ACC112 (cell line): ENCODE data around the gene COL1A1.
A peak's percentile ranks its signal among the peaks of the same experiment; 100 is the strongest.

Experiments
- H2AFZ ChIP-seq: fragments of 200-600 bp; sonication (generic); one replicate; pipeline ENCODE4 v1.6.0; 2017; ENCODE audit warnings: antibody characterized with exemption, low read length; ENCODE audit not compliant: unreplicated experiment
- H3K27ac ChIP-seq: fragments of 200-600 bp; sonication (generic); 2 replicates; pipeline ENCODE4 v1.5.1; 2014; ENCODE audit warnings: low read depth, mild to moderate bottlenecking, antibody characterized with exemption, low read length, moderate library complexity
- H3K27me3 ChIP-seq: fragments of 200-600 bp; sonication (generic); 2 replicates; pipeline ENCODE4 v1.6.1; 2014; ENCODE audit warnings: mild to moderate bottlenecking, antibody characterized with exemption, low read length, moderate library complexity, mixed read lengths; ENCODE audit not compliant: insufficient read depth
- H3K36me3 ChIP-seq: fragments of 200-600 bp; sonication (generic); 2 replicates; pipeline ENCODE4 v1.6.1; 2016; ENCODE audit warnings: mild to moderate bottlenecking, antibody characterized with exemption, low read length, moderate library complexity, mixed read lengths; ENCODE audit not compliant: insufficient read depth
- H3K4me1 ChIP-seq: fragments of 200-600 bp; sonication (generic); one replicate; pipeline ENCODE4 v1.6.1; 2016; ENCODE audit warnings: low read length, mixed read lengths; ENCODE audit not compliant: insufficient read depth, unreplicated experiment, control insufficient read depth
- H3K4me3 ChIP-seq: fragments of 200-600 bp; sonication (generic); 2 replicates; pipeline ENCODE4 v1.5.1; 2014; ENCODE audit warnings: mild to moderate bottlenecking, low read depth, low read length
- H3K79me2 ChIP-seq: fragments of 200-600 bp; sonication (generic); one replicate; pipeline ENCODE4 v1.6.0; 2016; ENCODE audit warnings: low read length; ENCODE audit not compliant: control insufficient read depth, unreplicated experiment, insufficient read depth

The COL1A1 gene

GRCh38 chr17:50201276-50201854 lies at the start of gene COL1A1:
COL1A1 (minus strand) TSS chr17:50201631; CDS start chr17:50201513, 118 bp downstream.
- H3K4me3 ChIP-seq, result peak within 1 kb of the TSS; percentile 82
- peaks cover 76% of the 10 kb centered on the region for H3K79me2 ChIP-seq
- H3K27ac ChIP-seq, result peak within 1 kb of the TSS; percentile 96
- H3K36me3 ChIP-seq, result peaks cover 30% of the 10 kb centered on the region
- no peaks in the 10 kb centered on the region for H3K27me3 ChIP-seq
- no peak within 1 kb of the TSS for H2AFZ ChIP-seq
- H3K4me1 ChIP-seq, result peaks cover 74% of the 10 kb centered on the region

DNA sequence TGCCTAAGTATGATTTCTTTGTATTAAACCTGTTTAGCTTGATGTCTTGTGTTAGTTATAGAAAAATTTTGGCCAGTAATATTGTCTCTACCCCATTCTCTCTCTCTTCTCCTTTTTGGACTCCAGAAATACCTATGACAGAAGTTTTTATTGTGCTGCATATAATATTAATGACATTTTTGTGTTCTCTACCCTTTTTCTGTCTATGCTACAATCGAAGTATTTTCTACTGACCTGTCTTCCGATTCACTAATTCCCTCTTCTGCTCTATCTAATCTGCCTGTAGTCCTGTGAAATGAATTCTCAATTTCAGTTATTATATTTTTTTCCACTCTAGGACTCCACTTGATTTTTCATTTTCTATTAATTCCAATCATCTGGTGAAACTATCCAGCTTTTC lies 46.8 kb upstream of the COL1A1 start:
- no peak overlapping the region for H2AFZ ChIP-seq
- no peak overlapping the region for H3K27ac ChIP-seq
- H3K4me1 ChIP-seq, result no peaks in the 10 kb centered on the region
- no peak overlapping the region for H3K4me3 ChIP-seq
- H3K79me2 ChIP-seq, result no peaks in the 10 kb centered on the region
- H3K36me3 ChIP-seq, result 0 out of 2 replicates have a peak, but pooled peaks cover 3% of the 10 kb centered on the region
- H3K27me3 ChIP-seq, result no peaks in the 10 kb centered on the region

DNA sequence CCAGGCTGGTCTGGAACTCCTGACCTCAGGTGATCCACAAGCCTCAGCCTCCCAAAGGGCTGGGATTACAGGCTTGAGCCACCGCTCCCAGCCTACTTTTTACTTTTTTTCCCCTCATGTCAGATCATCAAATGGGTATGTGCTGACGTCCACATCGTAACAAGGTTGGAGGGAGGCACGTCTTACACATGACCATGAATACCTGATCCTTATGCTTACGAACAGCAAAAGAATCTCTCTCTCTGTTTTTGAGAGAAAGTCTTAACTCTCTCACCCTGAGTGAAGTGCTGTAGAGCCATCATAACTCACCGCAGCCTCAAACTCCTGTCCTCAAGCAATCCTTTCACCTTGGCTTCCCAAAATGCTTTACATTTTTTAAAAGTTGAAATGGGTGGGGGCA lies 43.3 kb upstream of the COL1A1 start:
- H3K27me3 ChIP-seq, result no peaks in the 10 kb centered on the region
- H3K4me1 ChIP-seq, result no peaks in the 10 kb centered on the region
- H3K36me3 ChIP-seq, result 0 out of 2 replicates have a peak, but pooled peaks cover 3% of the 10 kb centered on the region
- no peak overlapping the region for H3K4me3 ChIP-seq
- no peak overlapping the region for H3K27ac ChIP-seq
- H3K79me2 ChIP-seq, result no peaks in the 10 kb centered on the region
- no peak overlapping the region for H2AFZ ChIP-seq

- Histone ChIP-seq H3K4me3 (no peak overlapping the region), H3K27ac (no peak overlapping the region), H3K4me1 (no peaks in the 10 kb centered on the region), H3K27me3 (no peaks in the 10 kb centered on the region), H3K36me3 (no peaks in the 10 kb centered on the region), H2AFZ (no peak overlapping the region), H3K79me2 (no peaks in the 10 kb centered on the region)
Observed at GRCh38 chr17:50241431-50241830, 40.0 kb upstream of the COL1A1 start.

DNA sequence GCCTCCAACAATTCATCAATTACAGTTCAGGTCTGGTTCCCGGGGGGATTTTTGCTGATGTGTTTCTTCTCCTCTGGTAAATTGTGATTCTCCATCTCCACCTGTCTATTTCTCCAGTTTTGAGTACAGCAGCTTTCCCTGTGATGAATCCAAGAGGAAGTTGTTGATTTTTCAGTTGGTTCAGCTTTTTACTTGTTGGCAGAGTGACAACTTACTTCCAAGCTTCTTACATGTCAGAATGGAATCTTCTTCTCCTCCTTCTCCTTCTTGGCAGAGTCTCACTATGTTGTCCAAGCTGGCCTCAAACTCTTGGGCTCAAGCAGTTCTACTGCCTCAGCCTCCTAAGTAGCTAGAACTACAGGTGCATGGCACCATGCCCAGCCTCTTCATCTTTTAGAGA lies 39.4 kb upstream of the COL1A1 start:
- Histone ChIP-seq H3K36me3 (no peaks in the 10 kb centered on the region), H3K4me3 (no peak overlapping the region), H3K27me3 (no peaks in the 10 kb centered on the region), H3K27ac (no peak overlapping the region), H2AFZ (no peak overlapping the region), H3K4me1 (no peaks in the 10 kb centered on the region), H3K79me2 (no peaks in the 10 kb centered on the region)

- Histone ChIP-seq H3K4me1 (no peaks in the 10 kb centered on the region), H3K79me2 (no peaks in the 10 kb centered on the region), H3K4me3 (no peak overlapping the region), H3K27ac (no peak overlapping the region), H3K27me3 (no peaks in the 10 kb centered on the region), H2AFZ (no peak overlapping the region), H3K36me3 (no peaks in the 10 kb centered on the region)
Observed at GRCh38 chr17:50239937-50240336, 38.5 kb upstream of the COL1A1 start.

- Histone ChIP-seq H3K4me1 (no peaks in the 10 kb centered on the region), H3K27ac (no peak overlapping the region)
Observed at GRCh38 chr17:50238601-50239280, 37.3 kb upstream of the COL1A1 start.

DNA sequence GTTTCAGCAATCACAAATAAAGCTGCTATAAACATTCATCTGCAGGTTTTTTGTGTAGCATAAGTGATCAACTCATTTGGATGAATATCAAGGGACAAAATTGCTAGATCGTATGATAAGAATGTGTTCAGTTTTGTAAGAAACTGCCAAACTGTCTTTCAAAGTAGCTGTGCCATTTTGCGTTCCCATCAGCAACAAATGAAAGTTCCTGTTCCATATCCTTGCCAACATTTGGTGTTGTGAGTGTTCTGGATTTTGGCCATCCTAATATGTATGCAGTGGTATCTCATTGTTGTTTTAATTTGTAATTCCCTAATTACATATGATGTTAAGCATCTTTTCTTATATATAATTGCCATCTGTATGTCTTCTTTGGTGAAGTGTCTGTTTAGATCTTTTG lies 36.5 kb upstream of the COL1A1 start:
- no peaks in the 10 kb centered on the region for H3K36me3 ChIP-seq
- no peak overlapping the region for H3K27ac ChIP-seq
- no peaks in the 10 kb centered on the region for H3K4me1 ChIP-seq
- H3K79me2 ChIP-seq, result no peaks in the 10 kb centered on the region
- no peak overlapping the region for H2AFZ ChIP-seq
- H3K4me3 ChIP-seq, result no peak overlapping the region
- no peaks in the 10 kb centered on the region for H3K27me3 ChIP-seq

More at GRCh38 chr17:50238601-50239280, 37.3 kb upstream of the COL1A1 start:
- Histone ChIP-seq H3K36me3 (no peaks in the 10 kb centered on the region), H3K4me3 (no peak overlapping the region), H3K79me2 (no peaks in the 10 kb centered on the region), H2AFZ (no peak overlapping the region), H3K27me3 (no peaks in the 10 kb centered on the region)

- H3K4me1 ChIP-seq, result no peaks in the 10 kb centered on the region
- H3K4me3 ChIP-seq, result no peak overlapping the region
- H3K27ac ChIP-seq, result no peak overlapping the region
- no peak overlapping the region for H2AFZ ChIP-seq
- no peaks in the 10 kb centered on the region for H3K36me3 ChIP-seq
- no peaks in the 10 kb centered on the region for H3K27me3 ChIP-seq
- H3K79me2 ChIP-seq, result no peaks in the 10 kb centered on the region
Observed at GRCh38 chr17:50234581-50234980, 33.1 kb upstream of the COL1A1 start.

- H3K27me3 ChIP-seq, result no peaks in the 10 kb centered on the region
- H2AFZ ChIP-seq, result no peak overlapping the region
- no peaks in the 10 kb centered on the region for H3K36me3 ChIP-seq
- H3K79me2 ChIP-seq, result no peaks in the 10 kb centered on the region
- peaks cover 24% of the 10 kb centered on the region for H3K4me1 ChIP-seq
- no peak overlapping the region for H3K4me3 ChIP-seq
- H3K27ac ChIP-seq, result no peak overlapping the region
Observed at GRCh38 chr17:50225701-50226240, 24.3 kb upstream of the COL1A1 start.

DNA sequence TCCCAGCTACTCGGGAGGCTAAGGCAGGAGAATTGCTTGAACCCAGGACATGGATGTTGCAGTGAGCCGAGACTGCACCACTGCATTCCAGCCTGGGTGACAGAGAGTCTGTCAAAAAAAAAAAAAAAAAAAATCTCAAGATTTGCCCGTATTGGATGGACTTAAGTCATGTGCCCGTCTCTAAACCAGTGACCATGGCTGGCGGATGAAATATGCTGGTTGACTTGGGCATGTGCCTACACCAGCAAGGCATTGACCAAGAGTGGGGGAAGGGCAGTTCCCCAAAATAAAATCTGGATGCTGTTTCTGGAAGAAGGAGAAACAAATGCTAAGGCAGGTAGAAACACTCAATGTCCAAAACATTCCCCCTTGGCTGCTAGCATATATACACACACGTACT lies 21.5 kb upstream of the COL1A1 start:
- Histone ChIP-seq H3K4me3 (no peak overlapping the region), H2AFZ (no peak overlapping the region), H3K27me3 (no peaks in the 10 kb centered on the region), H3K4me1 (peaks cover 49% of the 10 kb centered on the region), H3K27ac (peak overlapping the region; percentile 100), H3K36me3 (no peaks in the 10 kb centered on the region), H3K79me2 (no peaks in the 10 kb centered on the region)
